GM12892 (cell line): ENCODE measurements around the gene NRXN2.
A peak's percentile ranks its signal among the peaks of the same experiment; 100 is the strongest.

ENCODE experiments used
- DNase-seq: peaks from one replicate; pipeline ENCODE4 v3.0.0; 2011; ENCODE audit not compliant: insufficient read length
- FAIRE-seq: peaks from 2 replicates; lab custom pipeline; 2011; peaks lifted over from hg19 to GRCh38; lab: Jason Lieb, UNC
- POLR2A ChIP-seq: IDR thresholded peaks from 2 replicates; pipeline ENCODE4 v1.6.1; 2011; ENCODE audit warnings: low read depth, low read length, control low read depth
- POLR2AphosphoS5 ChIP-seq: IDR thresholded peaks from 2 replicates; pipeline ENCODE4 v1.6.1; 2011; ENCODE audit warnings: low read depth, low read length, control low read depth
- TAF1 ChIP-seq: IDR thresholded peaks from 2 replicates; pipeline ENCODE4 v1.6.1; 2011; ENCODE audit warnings: low read depth, mild to moderate bottlenecking, control low read depth, low read length, borderline replicate concordance

NRXN2 gene

GRCh38 chr11:64716473-64717267 lies 6.3 kb downstream of the NRXN2 start:
- no peak for TF ChIP-seq POLR2AphosphoS5
- TF ChIP-seq TAF1: no peak
- TF ChIP-seq POLR2A: no peak
- FAIRE-seq (no peak), DNase-seq (no peak)

- FAIRE-seq (no peak), DNase-seq (no peak)
- no peak for TF ChIP-seq POLR2AphosphoS5
- TF ChIP-seq TAF1: no peak
- no peak for TF ChIP-seq POLR2A
These were observed 7.1 kb downstream of the NRXN2 start for GRCh38 chr11:64715756-64716472.

- TF ChIP-seq POLR2AphosphoS5 (no peak), POLR2A (no peak), TAF1 (no peak)
- FAIRE-seq (no peak), DNase-seq (no peak)
These were observed 7.9 kb downstream of the NRXN2 start for GRCh38 chr11:64715110-64715509.

GRCh38 chr11:64714666-64715065 lies 8.3 kb downstream of the NRXN2 start:
- no peak for DNase-seq
- FAIRE-seq: no peak
- TF ChIP-seq POLR2AphosphoS5 (no peak), POLR2A (no peak)

- TF ChIP-seq POLR2AphosphoS5 (no peak), POLR2A (no peak), TAF1 (no peak)
- FAIRE-seq: no peak
- DNase-seq: no peak
These were observed 9.1 kb downstream of the NRXN2 start for GRCh38 chr11:64713781-64714363.

GRCh38 chr11:64713016-64713707 lies 9.8 kb downstream of the NRXN2 start:
- DNase-seq (no peak), FAIRE-seq (no peak)
- TF ChIP-seq POLR2AphosphoS5 (no peak), POLR2A (no peak), TAF1 (no peak)

- no peak for FAIRE-seq
- TF ChIP-seq TAF1: no peak
- TF ChIP-seq POLR2AphosphoS5: no peak
- no peak for TF ChIP-seq POLR2A
- DNase-seq: no peak
These were observed 10.5 kb downstream of the NRXN2 start for GRCh38 chr11:64712430-64713015.

- DNase-seq (no peak), FAIRE-seq (no peak)
- TF ChIP-seq TAF1: no peak
- no peak for TF ChIP-seq POLR2A
- no peak for TF ChIP-seq POLR2AphosphoS5
These were observed 11.0 kb downstream of the NRXN2 start for GRCh38 chr11:64711956-64712362.

- FAIRE-seq (no peak), DNase-seq (no peak)
- TF ChIP-seq POLR2A (no peak), TAF1 (no peak), POLR2AphosphoS5 (no peak)
These were observed 11.7 kb downstream of the NRXN2 start for GRCh38 chr11:64711138-64711955.

GRCh38 chr11:64710418-64711137 lies 12.4 kb downstream of the NRXN2 start:
- no peak for DNase-seq
- TF ChIP-seq POLR2A: no peak
- TF ChIP-seq POLR2AphosphoS5: no peak
- TF ChIP-seq TAF1: no peak
- peak; percentile 17 for FAIRE-seq
